Uterus (tissue), 4 donors: ENCODE measurements around the gene GABPA. TPM values are rescaled to one million over a fixed set of nuclear protein-coding genes. Genes with fewer than 3 reads are reported as not detected.

Source experiments
- DNase-seq, 2 donors: peaks; one replicate each; pipeline ENCODE4 v3.0.0-alpha.2; 2019 to 2020
- H3K27ac ChIP-seq, 2 donors: fragments of 200-600 bp; sonication (generic); 1 replicate in 1 of 2; 2 replicates in 1 of 2; pipeline ENCODE4 v1.5.1; 2016 to 2018
- H3K27me3 ChIP-seq, 2 donors: fragments of 200-600 bp; sonication (generic); one replicate each; pipeline ENCODE4 v1.5.1; 2018 to 2019; ENCODE audit warnings: control low read depth in 1 of 2
- H3K36me3 ChIP-seq, 2 donors: fragments of 200-600 bp; sonication (generic); one replicate each; pipeline ENCODE4 v1.5.1; 2019; ENCODE audit warnings: control low read depth in 1 of 2
- H3K4me1 ChIP-seq, 2 donors: fragments of 200-600 bp; sonication (generic); one replicate each; pipeline ENCODE4 v1.5.1; 2018 to 2019; ENCODE audit warnings: control low read depth in 1 of 2
- H3K4me3 ChIP-seq, 2 donors: fragments of 200-600 bp; sonication (generic); 1 replicate in 1 of 2; 2 replicates in 1 of 2; pipeline ENCODE4 v1.5.1; 2018 to 2019; ENCODE audit warnings: mild to moderate bottlenecking in 1 of 2
- H3K9me3 ChIP-seq, 2 donors: fragments of 200-600 bp; sonication (generic); one replicate each; pipeline ENCODE4 v1.5.1; 2019; ENCODE audit warnings: control low read depth in 1 of 2
- CTCF ChIP-seq, 4 experiments: fragments of 200-600 bp in 2 of 4; fragments of 450-650 bp in 2 of 4; sonication (generic) in 2 of 4; IDR thresholded peaks; one replicate each; pipeline ENCODE4 v1.5.1; 2016 to 2019; ENCODE audit warnings: antibody characterized with exemption in 4 of 4, mild to moderate bottlenecking in 2 of 4, moderate library complexity in 1 of 4
- POLR2A ChIP-seq, 2 donors: fragments of 450-650 bp; IDR thresholded peaks; one replicate each; pipeline ENCODE4 v1.6.1; 2016; ENCODE audit warnings: antibody characterized with exemption in 2 of 2, mild to moderate bottlenecking in 1 of 2, moderate library complexity in 1 of 2
- intact Hi-C: fragments of 100-400 bp; cut with DNase I; formaldehyde crosslinking; loops from one replicate; pipeline ENCODE4 v1.15.1; 2023; ENCODE audit warnings: low total_unique reads
- total RNA-seq, 4 donors: library from RNA; depleted of rRNA in 3 of 4; stranded (reverse); fragments of >200 nt in 3 of 4; gene quantifications; one replicate each; pipeline versions ENCODE4 v1.1.0 to v1.2.4, GENCODE V29; 2014 to 2023
- donor health status: DM: yes; HTN: yes; CAD: no.

The GABPA gene
- total RNA-seq, 4 donors from 2014 or later = 8.2 to 94.4 (median 44.6) TPM

GRCh38 chr21:25806060-25806459 is 71.3 kb downstream of the GABPA start:
- no peak for DNase-seq
- Histone ChIP-seq H3K4me1 (no peaks in the 10 kb centered on the region), H3K36me3 (no peaks in the 10 kb centered on the region), H3K27me3 (no peaks in the 10 kb centered on the region), H3K4me3 (no peak overlapping the region), H3K9me3 (no peaks in the 10 kb centered on the region), H3K27ac (no peak overlapping the region)
- TF ChIP-seq POLR2A (IDR thresholded peaks at IDR 0.05) = no peak
- TF ChIP-seq CTCF (IDR thresholded peaks at IDR 0.05) = no peak
- intact Hi-C loops = no loop called here

GRCh38 chr21:25807191-25807590 is 72.4 kb downstream of the GABPA start:
- intact Hi-C loops = no loop called here
- TF ChIP-seq CTCF (IDR thresholded peaks at IDR 0.05) (no peak), POLR2A (IDR thresholded peaks at IDR 0.05) (no peak)
- Histone ChIP-seq H3K27me3 (no peaks in the 10 kb centered on the region), H3K4me1 (no peaks in the 10 kb centered on the region), H3K36me3 (no peaks in the 10 kb centered on the region), H3K27ac (no peak overlapping the region), H3K4me3 (no peak overlapping the region), H3K9me3 (no peaks in the 10 kb centered on the region)
- DNase-seq = no peak

GRCh38 chr21:25809013-25809412 is 74.2 kb downstream of the GABPA start:
- H3K9me3 ChIP-seq = no peaks in the 10 kb centered on the region
- H3K36me3 ChIP-seq = no peaks in the 10 kb centered on the region
- no peaks in the 10 kb centered on the region for H3K4me1 ChIP-seq
- no peak for DNase-seq
- no peaks in the 10 kb centered on the region for H3K27me3 ChIP-seq
- H3K4me3 ChIP-seq = no peak overlapping the region
- no peak overlapping the region for H3K27ac ChIP-seq
- intact Hi-C loops = no loop called here
- TF ChIP-seq POLR2A (IDR thresholded peaks at IDR 0.05) = no peak
- TF ChIP-seq CTCF (IDR thresholded peaks at IDR 0.05) = no peak

GRCh38 chr21:25811186-25811585 is 76.4 kb downstream of the GABPA start:
- Histone ChIP-seq H3K4me3 (no peak overlapping the region), H3K9me3 (no peaks in the 10 kb centered on the region), H3K4me1 (no peaks in the 10 kb centered on the region), H3K27me3 (no peaks in the 10 kb centered on the region), H3K27ac (no peak overlapping the region), H3K36me3 (no peaks in the 10 kb centered on the region)
- intact Hi-C loops = no loop called here
- DNase-seq = no peak
- TF ChIP-seq POLR2A (IDR thresholded peaks at IDR 0.05) = no peak
- TF ChIP-seq CTCF (IDR thresholded peaks at IDR 0.05) = no peak

GRCh38 chr21:25813917-25814316 is 79.1 kb downstream of the GABPA start:
- no peaks in the 10 kb centered on the region for H3K27me3 ChIP-seq
- TF ChIP-seq POLR2A (IDR thresholded peaks at IDR 0.05) (no peak), CTCF (IDR thresholded peaks at IDR 0.05) (no peak)
- no peak overlapping the region for H3K27ac ChIP-seq
- no peak for DNase-seq
- H3K4me1 ChIP-seq = no peaks in the 10 kb centered on the region
- no peaks in the 10 kb centered on the region for H3K9me3 ChIP-seq
- no peak overlapping the region for H3K4me3 ChIP-seq
- no peaks in the 10 kb centered on the region for H3K36me3 ChIP-seq
- intact Hi-C loops = no loop called here
